HepG2 (cell line): ENCODE data around the gene CCDC88B. TPM values are rescaled to one million over a fixed set of nuclear protein-coding genes. Genes with fewer than 3 reads are reported as not detected.
A peak's percentile ranks its signal among the peaks of the same experiment; 100 is the strongest.

Source experiments
- ATAC-seq: fragments of 200-7000 bp; cut with Tn5 transposase; 3 replicates; pipeline ENCODE4 v1.9.1; 2020; ENCODE audit warnings: mild to moderate bottlenecking, moderate library complexity
- BruUV-seq: library from RNA; stranded (reverse); fragments of 400-500 nt; replicated peaks from 2 replicates; lab custom pipeline; 2021; lab: Mats Ljungman, UMichigan
- CTCF ChIA-PET: fragments of 300-600 bp; formaldehyde crosslinking; extraction: SDS; loops from one replicate; lab custom pipeline; 2021; ENCODE audit warnings: low total read pairs, inconsistent platforms, low intra/inter-chr PET ratio; lab: Yijun Ruan, JAX
- POLR2A ChIA-PET: fragments of 350-600 bp; sonication (Branson Sonifier 250); formaldehyde crosslinking; loops from one replicate; lab custom pipeline; 2020; ENCODE audit warnings: antibody characterized with exemption, inconsistent platforms; lab: Yijun Ruan, JAX
- DNase-seq: peaks from one replicate; pipeline ENCODE4 v3.0.0-alpha.2; 2015; ENCODE audit warnings: low spot score
- FAIRE-seq: peaks from 3 replicates; lab custom pipeline; 2011; peaks lifted over from hg19 to GRCh38; lab: Jason Lieb, UNC
- H2AFZ ChIP-seq: one replicate; pipeline ENCODE4 v1.6.1; 2011; ENCODE audit warnings: low read length, inconsistent platforms
- H3K27ac ChIP-seq: fragments of 300-600 bp; 3 replicates; pipeline ENCODE4 v1.8.0; 2011; ENCODE audit warnings: mixed run types, mild to moderate bottlenecking, mixed read lengths, low read length, inconsistent platforms; ENCODE audit not compliant: insufficient read depth; ENCODE audit errors: extremely low read length
- H3K27me3 ChIP-seq, 2 experiments: fragments of 200-600 bp in 1 of 2; 2 replicates in 1 of 2; 3 replicates in 1 of 2; pipeline versions ENCODE4 v1.6.0 to v1.8.0; 2011; ENCODE audit warnings: low read length in 2 of 2, mild to moderate bottlenecking in 2 of 2, moderate library complexity in 2 of 2, inconsistent platforms in 1 of 2; ENCODE audit not compliant: insufficient read depth in 2 of 2, control insufficient read depth in 1 of 2
- H3K36me3 ChIP-seq, 2 experiments: fragments of 200-600 bp in 1 of 2; replicated peaks in 1 of 2; 2 replicates in 1 of 2; 3 replicates in 1 of 2; pipeline versions ENCODE4 v1.5.1 to v1.8.0; 2011; ENCODE audit warnings: low read length in 2 of 2, inconsistent platforms in 1 of 2; ENCODE audit not compliant: insufficient read depth in 2 of 2, control insufficient read depth in 1 of 2
- H3K4me1 ChIP-seq: 2 replicates; pipeline ENCODE4 v1.5.1; 2012; ENCODE audit warnings: low read length, inconsistent platforms; ENCODE audit not compliant: insufficient read depth
- H3K4me2 ChIP-seq: 2 replicates; pipeline ENCODE4 v1.6.0; 2011; ENCODE audit warnings: low read depth, low read length, inconsistent platforms
- H3K4me3 ChIP-seq, 3 experiments: fragments of 200-600 bp in 1 of 3; sonication (generic), shearing (Covaris generic) in 1 of 3; replicated peaks in 1 of 3; 2 replicates each; pipeline ENCODE4 v1.5.1; 2011 to 2016; ENCODE audit warnings: low read length in 3 of 3, inconsistent platforms in 2 of 3, low read depth in 2 of 3, mild to moderate bottlenecking in 2 of 3, control low read depth in 1 of 3, mixed read lengths in 1 of 3; ENCODE audit not compliant: insufficient read depth in 1 of 3
- H3K79me2 ChIP-seq: one replicate; pipeline ENCODE4 v1.6.1; 2011; ENCODE audit warnings: low read length, inconsistent platforms; ENCODE audit not compliant: insufficient read depth
- H3K9ac ChIP-seq: 2 replicates; pipeline ENCODE4 v1.6.0; 2011; ENCODE audit warnings: mild to moderate bottlenecking, low read depth, low read length, inconsistent platforms; ENCODE audit not compliant: insufficient read depth
- H3K9me3 ChIP-seq: 2 replicates; pipeline ENCODE4 v1.5.1; 2012; ENCODE audit warnings: mild to moderate bottlenecking, low read length
- H4K20me1 ChIP-seq: 2 replicates; pipeline ENCODE4 v1.6.0; 2011; ENCODE audit warnings: inconsistent platforms, mild to moderate bottlenecking, low read length, moderate library complexity; ENCODE audit not compliant: insufficient read depth
- ARID2 ChIP-seq: sonication (generic); formaldehyde crosslinking; IDR thresholded peaks from 2 replicates; pipeline ENCODE4 v1.8.1; 2022; ENCODE audit warnings: mild to moderate bottlenecking, missing genetic modification reagents, borderline replicate concordance
- MTF2 ChIP-seq: sonication (generic); formaldehyde crosslinking; IDR thresholded peaks from 2 replicates; pipeline ENCODE4 v1.5.0; 2020; ENCODE audit warnings: missing genetic modification reagents, borderline replicate concordance
- RFX1 ChIP-seq: fragments of 450-650 bp; IDR thresholded peaks from 2 replicates; pipeline ENCODE4 v1.6.1; 2017
- SP1 ChIP-seq, 2 experiments: fragments of 450-650 bp in 1 of 2; sonication (generic) in 1 of 2; formaldehyde crosslinking in 1 of 2; IDR thresholded peaks; 2 replicates each; pipeline versions ENCODE4 v1.4.0 to v1.6.1; 2016 to 2020; ENCODE audit warnings: missing genetic modification reagents in 1 of 2
- WGBS: methylation state at CpG from one replicate; pipeline ENCODE4 v1.1.6; 2017; ENCODE audit warnings: low lambda C conversion rate; 5-methylcytosine and 5-hydroxymethylcytosine counted together
- in situ Hi-C: cut with HindIII; loops from 2 replicates; pipeline ENCODE4 v1.10.0; 2017; ENCODE audit warnings: low pct_unique_long_range_greater_than_20kb; ENCODE audit not compliant: extremely low pct_ligation_motif_present
- intact Hi-C: fragments of 100-400 bp; cut with micrococcal nuclease; formaldehyde crosslinking; loops from one replicate; pipeline ENCODE4 v1.10.0; 2022; ENCODE audit not compliant: unreplicated experiment
- polyA plus RNA-seq, 8 experiments: library from polyadenylated mRNA; depleted of rRNA in 3 of 8; stranded (reverse) in 7 of 8; unstranded in 1 of 8; fragments of >200 nt; fragmentation: Illumina TruSeq in 4 of 8; extraction: Trizol in 4 of 8; gene quantifications; 2 replicates each; pipeline versions ENCODE4 v1.2.1 to v1.2.3, GENCODE V29; 2011 to 2016; ENCODE audit warnings: low read depth in 4 of 8, missing spikeins in 1 of 8, mixed read lengths in 1 of 8; ENCODE audit not compliant: insufficient read depth in 1 of 8
- total RNA-seq, 5 experiments: library from RNA; depleted of rRNA; stranded (reverse); fragments of >200 nt; fragmentation: Illumina TruSeq; extraction: Trizol; gene quantifications; 2 replicates each; pipeline ENCODE4 v1.2.3, GENCODE V29; 2016; ENCODE audit warnings: low read depth in 1 of 5
- TF ChIP-seq, protein P1 (sequence below): sonication (generic); formaldehyde crosslinking; IDR thresholded peaks from 2 replicates; pipeline ENCODE4 v1.4.0; 2020; ENCODE audit warnings: missing genetic modification reagents

The CCDC88B gene
- total and polyA plus RNA-seq, 2 of the 13 experiments (the other 11 are each of a cell fraction or from before 2014, with no cell fraction given) = 3.6 to 4.8 TPM

DNA sequence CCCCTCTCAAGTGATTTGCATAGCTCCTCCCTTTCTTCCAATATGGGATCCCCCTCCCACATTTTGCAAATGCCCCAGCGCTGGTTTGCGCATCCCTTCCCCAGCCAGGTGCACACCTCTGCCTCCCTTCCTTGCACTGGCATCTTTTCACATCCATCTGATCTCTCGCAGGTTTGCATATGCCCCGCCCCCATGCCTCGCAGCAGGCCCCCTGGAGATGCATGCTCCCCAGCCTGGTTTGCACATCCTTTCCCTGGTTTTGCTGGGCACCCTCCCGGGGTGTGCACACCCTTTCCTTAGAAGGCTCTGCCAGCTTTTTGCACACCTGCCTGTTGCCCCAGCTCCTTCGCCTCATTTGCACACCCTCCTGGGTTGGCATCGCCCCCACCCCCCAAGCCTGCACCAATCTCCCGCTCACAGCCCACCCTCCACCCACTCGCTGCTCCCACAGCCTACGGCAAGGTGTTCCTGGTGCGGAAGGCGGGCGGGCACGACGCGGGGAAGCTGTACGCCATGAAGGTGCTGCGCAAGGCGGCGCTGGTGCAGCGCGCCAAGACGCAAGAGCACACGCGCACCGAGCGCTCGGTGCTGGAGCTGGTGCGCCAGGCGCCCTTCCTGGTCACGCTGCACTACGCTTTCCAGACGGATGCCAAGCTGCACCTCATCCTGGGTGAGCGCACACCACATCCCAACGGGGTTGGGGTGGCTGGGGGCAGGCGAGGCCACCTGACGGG is 19.9 kb downstream of the CCDC88B start:
- CTCF ChIA-PET = no interaction called here
- no peak overlapping the region for H2AFZ ChIP-seq
- H3K79me2 ChIP-seq = no peaks in the 10 kb centered on the region
- BruUV-seq = no TSS peak
- no peak overlapping the region for H3K27ac ChIP-seq
- no peaks in the 10 kb centered on the region for H4K20me1 ChIP-seq
- ATAC-seq = no peak
- no peaks in the 10 kb centered on the region; a peak in 1 of 5 replicates for H3K27me3 ChIP-seq
- POLR2A ChIA-PET = interaction anchor here (1.1 to 1.3 kb wide), 2 partner anchors 13 to 42 kb away, joined by 3 read pairs; partner anchors contain the start of genes PRDX5 and TRMT112
- no peak for DNase-seq
- H3K9ac ChIP-seq = peak overlapping the region; percentile 93
- 95% methylated on average over 37 of the region's 38 CpGs for WGBS
- intact Hi-C loops (loop anchor here (2.0 kb wide), 1 partner anchor 43 kb away; the partner anchor contains the start of gene TRMT112), in situ Hi-C loops (no loop called here)
- no peaks in the 10 kb centered on the region for H3K9me3 ChIP-seq
- peaks cover 5 to 18% of the 10 kb centered on the region in 2 experiments; a peak in 4 of 5 replicates for H3K36me3 ChIP-seq
- peak overlapping the region; percentile 99 for H3K4me2 ChIP-seq
- TF ChIP-seq ARID2 (CRISPR knock-in tag) = 0 out of 2 replicates have a peak, but pooled peaks have one; percentile 37
- no peak for TF ChIP-seq MTF2 (CRISPR knock-in tag)
- no peak for TF ChIP-seq SP1 (IDR thresholded peaks at IDR 0.05)
- TF ChIP-seq SP1 (CRISPR knock-in tag; IDR thresholded peaks at IDR 0.05) = no peak
- FAIRE-seq = no peak
- peak overlapping the region; percentile 80 to 96 (median 94); a peak in 5 of 6 replicates for H3K4me3 ChIP-seq
- peaks cover 44% of the 10 kb centered on the region for H3K4me1 ChIP-seq

DNA sequence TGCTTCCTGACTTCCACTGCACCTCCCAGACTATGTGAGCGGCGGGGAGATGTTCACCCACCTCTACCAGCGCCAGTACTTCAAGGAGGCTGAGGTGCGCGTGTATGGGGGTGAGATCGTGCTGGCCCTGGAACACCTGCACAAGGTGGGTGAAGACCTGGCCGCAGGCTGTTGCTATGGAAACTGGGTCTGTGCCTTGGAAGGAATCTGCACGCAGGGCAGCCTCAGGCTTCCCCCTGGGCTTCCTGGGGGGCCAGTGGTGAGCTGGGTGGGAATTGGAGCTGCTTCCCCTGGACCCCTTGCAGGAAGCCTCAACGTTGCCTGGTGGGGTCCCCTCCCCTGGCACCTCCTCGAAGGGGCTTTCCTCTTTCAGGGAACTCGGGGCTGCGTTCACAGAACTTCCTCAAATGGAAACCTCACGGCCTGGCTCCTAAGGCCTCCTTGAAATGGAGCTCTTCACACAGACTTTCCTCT is 20.5 kb downstream of the CCDC88B start:
- ATAC-seq (no peak), FAIRE-seq (no peak), DNase-seq (no peak)
- Histone ChIP-seq H4K20me1 (no peaks in the 10 kb centered on the region), H3K9ac (no peak overlapping the region), H3K36me3 (peaks cover 7 to 24% of the 10 kb centered on the region in 2 experiments; a peak in 4 of 5 replicates), H3K79me2 (no peaks in the 10 kb centered on the region), H3K4me2 (no peak overlapping the region), H2AFZ (no peak overlapping the region), H3K27me3 (no peaks in the 10 kb centered on the region; a peak in 1 of 5 replicates)
- POLR2A ChIA-PET = interaction anchor here (1.3 kb wide), 1 partner anchor 12 kb away, joined by 3 read pairs; no protein-coding TSS in a partner anchor
- 97% methylated on average over 7 of the region's 13 CpGs for WGBS
- BruUV-seq = no TSS peak
- TF ChIP-seq, protein P1, sequence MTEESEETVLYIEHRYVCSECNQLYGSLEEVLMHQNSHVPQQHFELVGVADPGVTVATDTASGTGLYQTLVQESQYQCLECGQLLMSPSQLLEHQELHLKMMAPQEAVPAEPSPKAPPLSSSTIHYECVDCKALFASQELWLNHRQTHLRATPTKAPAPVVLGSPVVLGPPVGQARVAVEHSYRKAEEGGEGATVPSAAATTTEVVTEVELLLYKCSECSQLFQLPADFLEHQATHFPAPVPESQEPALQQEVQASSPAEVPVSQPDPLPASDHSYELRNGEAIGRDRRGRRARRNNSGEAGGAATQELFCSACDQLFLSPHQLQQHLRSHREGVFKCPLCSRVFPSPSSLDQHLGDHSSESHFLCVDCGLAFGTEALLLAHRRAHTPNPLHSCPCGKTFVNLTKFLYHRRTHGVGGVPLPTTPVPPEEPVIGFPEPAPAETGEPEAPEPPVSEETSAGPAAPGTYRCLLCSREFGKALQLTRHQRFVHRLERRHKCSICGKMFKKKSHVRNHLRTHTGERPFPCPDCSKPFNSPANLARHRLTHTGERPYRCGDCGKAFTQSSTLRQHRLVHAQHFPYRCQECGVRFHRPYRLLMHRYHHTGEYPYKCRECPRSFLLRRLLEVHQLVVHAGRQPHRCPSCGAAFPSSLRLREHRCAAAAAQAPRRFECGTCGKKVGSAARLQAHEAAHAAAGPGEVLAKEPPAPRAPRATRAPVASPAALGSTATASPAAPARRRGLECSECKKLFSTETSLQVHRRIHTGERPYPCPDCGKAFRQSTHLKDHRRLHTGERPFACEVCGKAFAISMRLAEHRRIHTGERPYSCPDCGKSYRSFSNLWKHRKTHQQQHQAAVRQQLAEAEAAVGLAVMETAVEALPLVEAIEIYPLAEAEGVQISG (CRISPR knock-in tag) = no peak
- peak; percentile 23; the same call in 1 of the 2 replicates for TF ChIP-seq RFX1
- TF ChIP-seq, all 625 proteins: peak for 1
- H3K4me3 ChIP-seq = no peak overlapping the region; a peak in 1 of 6 replicates
- H3K4me1 ChIP-seq = peaks cover 41% of the 10 kb centered on the region
- in situ Hi-C loops (no loop called here), intact Hi-C loops (no loop called here)
- no peak overlapping the region for H3K27ac ChIP-seq
- CTCF ChIA-PET = no interaction called here
- H3K9me3 ChIP-seq = no peaks in the 10 kb centered on the region
